Measurements from ENCODE around the gene KIAA1549. TPM values are rescaled to one million over a fixed set of nuclear protein-coding genes. Genes with fewer than 3 reads are reported as not detected.
"Not testable (repeated sequence)": the region's sequence is repeated elsewhere in the genome, so short reads cannot be mapped to it uniquely, and the experiment has no call there.

The KIAA1549 gene
- total RNA-seq, 4 donors from 2014 or later: 0.83 to 2.1 (median 1.5) TPM

DNA sequence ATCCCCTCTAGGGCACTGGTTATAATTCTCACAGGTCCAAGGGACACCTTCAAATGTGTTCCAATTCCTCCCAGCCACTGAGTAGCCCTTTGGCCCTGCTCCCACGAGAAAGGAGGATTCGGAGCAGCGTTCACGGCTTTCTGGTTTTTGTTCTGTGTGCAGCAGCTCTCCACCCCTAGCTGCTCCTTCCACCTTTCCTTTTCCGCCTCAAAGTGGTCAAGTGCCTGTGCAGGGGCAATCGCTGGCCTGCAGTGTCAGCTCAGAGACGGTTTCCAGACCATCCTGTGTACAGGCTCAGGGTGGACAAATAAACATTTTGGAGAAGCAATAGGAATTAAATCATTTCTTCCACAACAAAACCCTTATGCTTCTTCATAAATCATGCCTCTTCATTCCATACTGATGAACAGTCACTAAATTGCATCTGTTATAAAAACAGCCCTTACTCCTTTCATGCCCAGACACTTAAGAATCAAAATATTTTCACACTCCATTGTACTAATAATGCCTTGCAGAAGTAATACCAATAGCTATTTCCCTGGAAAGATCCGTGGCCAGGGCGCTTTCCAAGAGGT, 1.1 kb downstream of the KIAA1549 start:
- Histone ChIP-seq H3K27ac (no peak overlapping the region), H3K36me3 (no peaks in the 10 kb centered on the region), H3K27me3 (peaks cover 9% of the 10 kb centered on the region), H3K4me1 (peaks cover 19% of the 10 kb centered on the region), H3K9me3 (no peaks in the 10 kb centered on the region), H3K4me3 (peak overlapping the region; percentile 59)
- no peak for DNase-seq (ENCODE audit: low spot score in 2 of 2)
- WGBS: 49% methylated on average over 9 of the region's 9 CpGs
- TF ChIP-seq POLR2A (IDR thresholded peaks at IDR 0.05) (no peak), POLR2AphosphoS5 (IDR thresholded peaks at IDR 0.05) (no peak), EP300 (IDR thresholded peaks at IDR 0.05) (no peak)
- TF ChIP-seq, protein P1, sequence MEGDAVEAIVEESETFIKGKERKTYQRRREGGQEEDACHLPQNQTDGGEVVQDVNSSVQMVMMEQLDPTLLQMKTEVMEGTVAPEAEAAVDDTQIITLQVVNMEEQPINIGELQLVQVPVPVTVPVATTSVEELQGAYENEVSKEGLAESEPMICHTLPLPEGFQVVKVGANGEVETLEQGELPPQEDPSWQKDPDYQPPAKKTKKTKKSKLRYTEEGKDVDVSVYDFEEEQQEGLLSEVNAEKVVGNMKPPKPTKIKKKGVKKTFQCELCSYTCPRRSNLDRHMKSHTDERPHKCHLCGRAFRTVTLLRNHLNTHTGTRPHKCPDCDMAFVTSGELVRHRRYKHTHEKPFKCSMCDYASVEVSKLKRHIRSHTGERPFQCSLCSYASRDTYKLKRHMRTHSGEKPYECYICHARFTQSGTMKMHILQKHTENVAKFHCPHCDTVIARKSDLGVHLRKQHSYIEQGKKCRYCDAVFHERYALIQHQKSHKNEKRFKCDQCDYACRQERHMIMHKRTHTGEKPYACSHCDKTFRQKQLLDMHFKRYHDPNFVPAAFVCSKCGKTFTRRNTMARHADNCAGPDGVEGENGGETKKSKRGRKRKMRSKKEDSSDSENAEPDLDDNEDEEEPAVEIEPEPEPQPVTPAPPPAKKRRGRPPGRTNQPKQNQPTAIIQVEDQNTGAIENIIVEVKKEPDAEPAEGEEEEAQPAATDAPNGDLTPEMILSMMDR (IDR thresholded peaks at IDR 0.05): no peak

DNA sequence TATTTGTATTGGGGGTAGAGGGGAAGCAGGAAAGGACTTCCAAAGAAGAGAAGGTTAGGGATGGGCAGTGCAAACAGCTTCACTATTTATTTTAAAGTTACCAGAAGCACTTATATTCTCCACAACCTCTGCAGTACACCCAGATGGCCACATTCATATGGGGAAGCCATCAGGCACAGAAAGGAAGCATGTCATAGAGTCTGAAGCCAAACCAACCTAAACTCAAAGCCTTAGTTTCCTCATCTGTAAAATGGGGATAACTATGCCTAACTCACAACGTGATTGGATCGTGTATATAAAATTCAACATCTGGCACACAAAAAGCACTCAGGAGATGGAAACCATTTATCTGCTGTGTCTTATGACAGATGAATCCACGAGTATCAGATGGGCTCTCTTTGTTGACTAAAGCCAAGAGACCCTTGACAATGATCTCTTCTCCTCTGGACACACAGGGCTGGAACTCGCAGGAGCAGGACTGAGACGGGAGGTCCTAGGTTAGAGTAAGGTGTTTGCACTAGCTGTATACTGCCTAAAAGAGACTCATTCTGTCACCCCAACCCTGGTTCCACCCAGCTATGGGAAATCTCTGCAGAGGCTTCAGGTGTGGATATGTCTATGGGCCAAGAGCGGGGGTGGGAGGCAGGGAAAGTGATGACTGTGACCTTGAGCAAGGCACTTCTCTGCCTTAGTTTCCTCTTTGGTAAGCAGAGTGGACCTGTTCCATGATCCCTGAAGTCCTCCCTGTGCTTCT, 1.8 kb downstream of the KIAA1549 start:
- Histone ChIP-seq H3K4me3 (no peak overlapping the region), H3K27ac (no peak overlapping the region), H3K27me3 (peaks cover 9% of the 10 kb centered on the region), H3K4me1 (peaks cover 19% of the 10 kb centered on the region), H3K36me3 (no peaks in the 10 kb centered on the region), H3K9me3 (no peaks in the 10 kb centered on the region)
- DNase-seq (ENCODE audit: low spot score in 2 of 2): no peak
- TF ChIP-seq POLR2A (IDR thresholded peaks at IDR 0.05): no peak
- no peak for TF ChIP-seq EP300 (IDR thresholded peaks at IDR 0.05)
- TF ChIP-seq POLR2AphosphoS5 (IDR thresholded peaks at IDR 0.05): no peak
- TF ChIP-seq, protein P1 (IDR thresholded peaks at IDR 0.05): peak in 1 of 2 donors; percentile 8
- 84% methylated on average over 6 of the region's 6 CpGs for whole genome bisulfite sequencing

- Histone ChIP-seq H3K9me3 (no peaks in the 10 kb centered on the region), H3K4me1 (peaks cover 19% of the 10 kb centered on the region), H3K27ac (no peak overlapping the region), H3K4me3 (peak overlapping the region; percentile 12), H3K27me3 (peaks cover 9% of the 10 kb centered on the region), H3K36me3 (no peaks in the 10 kb centered on the region)
- TF ChIP-seq POLR2A (IDR thresholded peaks at IDR 0.05) (no peak), POLR2AphosphoS5 (IDR thresholded peaks at IDR 0.05) (no peak), EP300 (IDR thresholded peaks at IDR 0.05) (no peak)
- TF ChIP-seq, protein P1 (IDR thresholded peaks at IDR 0.05): no peak
- 78% methylated on average over 6 of the region's 6 CpGs for WGBS
- DNase-seq (ENCODE audit: low spot score in 2 of 2): no peak
Measured at GRCh38 chr7:138978541-138979184, 2.5 kb downstream of the KIAA1549 start.

DNA sequence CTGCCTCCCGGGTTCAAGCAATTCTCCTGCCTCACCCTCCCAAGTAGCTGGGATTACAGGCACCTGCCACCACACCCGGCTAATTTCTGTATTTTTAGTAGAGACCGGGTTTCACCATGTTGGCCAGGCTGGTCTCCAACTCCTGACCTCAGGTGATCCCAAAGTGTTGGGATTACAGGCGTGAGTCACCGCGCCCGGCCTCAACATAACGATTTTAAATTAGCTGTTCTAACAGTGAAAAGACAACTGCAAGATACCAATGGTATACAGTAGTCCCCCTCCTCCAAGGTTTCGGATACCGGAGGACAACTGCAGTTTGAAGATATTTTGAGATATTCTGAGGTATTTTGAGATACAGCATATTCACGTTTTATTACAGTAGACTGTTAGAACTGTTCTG, 5.0 kb downstream of the KIAA1549 start:
- DNase-seq (ENCODE audit: low spot score in 2 of 2): not testable (repeated sequence)
- 90% methylated on average over 11 of the region's 11 CpGs for WGBS

DNA sequence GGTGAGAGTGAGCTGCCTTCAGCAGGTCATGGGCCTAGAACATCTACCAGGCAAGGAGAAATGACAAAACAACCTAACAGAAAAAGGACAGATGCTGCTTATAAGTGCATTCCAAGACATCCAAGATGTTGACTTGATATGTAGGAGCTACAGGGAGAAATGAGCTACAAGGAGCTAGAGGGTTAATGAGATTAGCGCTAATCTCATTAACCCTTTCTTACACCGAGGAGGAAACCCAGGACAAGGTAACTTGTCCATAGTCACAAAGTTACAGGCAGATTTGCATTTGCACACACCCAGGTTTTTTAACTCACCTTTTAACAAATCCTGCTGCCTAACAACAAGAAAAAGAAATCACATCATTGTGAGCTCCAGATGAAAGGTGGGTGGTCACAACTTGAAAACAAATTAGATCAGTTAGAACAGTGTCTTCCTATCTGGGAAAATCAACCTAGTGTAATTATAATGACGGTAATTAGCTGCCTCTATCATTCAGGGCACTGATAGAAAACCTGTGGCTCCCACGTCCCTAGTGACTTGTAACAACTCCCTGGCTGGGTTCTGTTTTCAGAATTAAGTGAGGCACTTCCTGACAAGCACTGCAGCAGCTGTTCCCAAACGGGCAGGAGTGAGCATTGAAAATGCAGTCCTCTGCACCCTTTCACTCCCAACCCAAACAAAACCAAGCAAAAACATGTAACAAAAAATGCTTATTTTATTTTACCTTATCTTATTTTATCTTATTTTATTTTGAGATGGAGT, 5.7 kb downstream of the KIAA1549 start:
- H3K4me3 ChIP-seq: no peak overlapping the region
- H3K36me3 ChIP-seq: no peaks in the 10 kb centered on the region
- 57% methylated on average over 5 of the region's 5 CpGs for WGBS
- peaks cover 9% of the 10 kb centered on the region for H3K27me3 ChIP-seq
- DNase-seq (ENCODE audit: low spot score in 2 of 2): no peak
- TF ChIP-seq POLR2A (IDR thresholded peaks at IDR 0.05): no peak
- TF ChIP-seq, protein P1 (IDR thresholded peaks at IDR 0.05): no peak
- no peak for TF ChIP-seq EP300 (IDR thresholded peaks at IDR 0.05)
- TF ChIP-seq POLR2AphosphoS5 (IDR thresholded peaks at IDR 0.05): no peak
- no peak overlapping the region for H3K27ac ChIP-seq
- H3K4me1 ChIP-seq: peaks cover 8% of the 10 kb centered on the region
- no peaks in the 10 kb centered on the region for H3K9me3 ChIP-seq

More for the DNA sequence above, 5.0 kb downstream of the KIAA1549 start:
- peaks cover 12% of the 10 kb centered on the region for H3K4me1 ChIP-seq
- not testable (repeated sequence) for H3K4me3 ChIP-seq, H3K36me3 ChIP-seq, H3K27ac ChIP-seq, H3K9me3 ChIP-seq, H3K27me3 ChIP-seq

All from suprapubic skin (tissue), 4 donors.